Lower lobe of right lung (tissue), 2 donors: ENCODE data around the gene MPRIP. TPM values are rescaled to one million over a fixed set of nuclear protein-coding genes. Genes with fewer than 3 reads are reported as not detected.

ENCODE experiments used
- ATAC-seq, 2 donors: fragments of 200-7000 bp; cut with Tn5 transposase; one replicate each; pipeline ENCODE4 v1.9.1; 2020 to 2022; ENCODE audit warnings: mild to moderate bottlenecking in 2 of 2, moderate library complexity in 2 of 2
- DNase-seq: peaks from one replicate; pipeline ENCODE4 v3.0.0-alpha.2; 2020
- H3K27ac ChIP-seq: fragments of 200-600 bp; one replicate; pipeline ENCODE4 v1.8.0; 2022
- H3K27me3 ChIP-seq: fragments of 200-600 bp; one replicate; pipeline ENCODE4 v1.8.0; 2022; ENCODE audit warnings: low read depth
- H3K36me3 ChIP-seq: fragments of 200-600 bp; one replicate; pipeline ENCODE4 v1.8.0; 2022; ENCODE audit warnings: mild to moderate bottlenecking
- H3K4me1 ChIP-seq: fragments of 200-600 bp; one replicate; pipeline ENCODE4 v1.8.0; 2022
- H3K4me3 ChIP-seq: fragments of 200-600 bp; one replicate; pipeline ENCODE4 v1.8.0; 2022; ENCODE audit warnings: mild to moderate bottlenecking
- H3K9me3 ChIP-seq: fragments of 200-600 bp; one replicate; pipeline ENCODE4 v1.8.0; 2022
- intact Hi-C: fragments of 100-400 bp; cut with DNase I; formaldehyde crosslinking; loops from one replicate; pipeline ENCODE4 v1.11.0; 2022
- total RNA-seq: library from RNA; stranded (reverse); fragmentation: NEBNext Ultra II Directional; extraction: Animal tissue kit (Norgen Biotek cat#: 25700); gene quantifications from one replicate; pipeline ENCODE4 v1.2.1, GENCODE V29; 2021
- TF ChIP-seq, protein P1 (sequence below): fragments of 200-600 bp; IDR thresholded peaks from one replicate; pipeline ENCODE4 v1.8.0; 2022; ENCODE audit warnings: antibody characterized with exemption, mild to moderate bottlenecking
- donor health status: DM: no; HTN: yes; CAD: no; lungs with severe emphysema.

MPRIP gene
- total RNA-seq, 1 donor from 2014 or later, result 232 TPM

DNA sequence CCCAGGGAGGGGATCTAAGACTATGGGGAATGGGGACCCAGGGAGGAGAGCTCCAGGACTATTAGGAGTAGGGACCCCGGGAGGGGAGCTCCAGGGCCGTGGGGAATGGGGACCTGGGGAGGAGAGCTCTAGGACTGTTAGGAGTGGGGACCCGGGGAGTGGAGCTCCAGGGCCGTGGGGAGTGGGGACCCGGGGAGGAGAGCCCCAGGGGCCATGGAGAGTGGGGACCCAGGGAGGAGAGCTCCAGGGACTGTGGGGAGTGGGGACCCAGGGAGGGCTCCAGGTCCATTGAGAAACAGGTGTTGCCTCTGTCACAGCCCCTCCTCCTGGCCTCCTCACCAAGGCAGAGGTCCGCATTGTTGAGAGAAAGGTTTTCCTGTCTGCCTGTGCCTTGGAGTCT lies 16.0 kb downstream of the MPRIP start:
- TF ChIP-seq, protein P1, sequence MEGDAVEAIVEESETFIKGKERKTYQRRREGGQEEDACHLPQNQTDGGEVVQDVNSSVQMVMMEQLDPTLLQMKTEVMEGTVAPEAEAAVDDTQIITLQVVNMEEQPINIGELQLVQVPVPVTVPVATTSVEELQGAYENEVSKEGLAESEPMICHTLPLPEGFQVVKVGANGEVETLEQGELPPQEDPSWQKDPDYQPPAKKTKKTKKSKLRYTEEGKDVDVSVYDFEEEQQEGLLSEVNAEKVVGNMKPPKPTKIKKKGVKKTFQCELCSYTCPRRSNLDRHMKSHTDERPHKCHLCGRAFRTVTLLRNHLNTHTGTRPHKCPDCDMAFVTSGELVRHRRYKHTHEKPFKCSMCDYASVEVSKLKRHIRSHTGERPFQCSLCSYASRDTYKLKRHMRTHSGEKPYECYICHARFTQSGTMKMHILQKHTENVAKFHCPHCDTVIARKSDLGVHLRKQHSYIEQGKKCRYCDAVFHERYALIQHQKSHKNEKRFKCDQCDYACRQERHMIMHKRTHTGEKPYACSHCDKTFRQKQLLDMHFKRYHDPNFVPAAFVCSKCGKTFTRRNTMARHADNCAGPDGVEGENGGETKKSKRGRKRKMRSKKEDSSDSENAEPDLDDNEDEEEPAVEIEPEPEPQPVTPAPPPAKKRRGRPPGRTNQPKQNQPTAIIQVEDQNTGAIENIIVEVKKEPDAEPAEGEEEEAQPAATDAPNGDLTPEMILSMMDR, result no peak
- DNase-seq, result no peak
- Histone ChIP-seq H3K36me3 (peaks cover 23% of the 10 kb centered on the region), H3K4me3 (no peak overlapping the region), H3K27me3 (no peaks in the 10 kb centered on the region), H3K9me3 (no peaks in the 10 kb centered on the region), H3K27ac (no peak overlapping the region), H3K4me1 (peaks cover 64% of the 10 kb centered on the region)
- no peak for ATAC-seq
- intact Hi-C loops, result no loop called here

DNA sequence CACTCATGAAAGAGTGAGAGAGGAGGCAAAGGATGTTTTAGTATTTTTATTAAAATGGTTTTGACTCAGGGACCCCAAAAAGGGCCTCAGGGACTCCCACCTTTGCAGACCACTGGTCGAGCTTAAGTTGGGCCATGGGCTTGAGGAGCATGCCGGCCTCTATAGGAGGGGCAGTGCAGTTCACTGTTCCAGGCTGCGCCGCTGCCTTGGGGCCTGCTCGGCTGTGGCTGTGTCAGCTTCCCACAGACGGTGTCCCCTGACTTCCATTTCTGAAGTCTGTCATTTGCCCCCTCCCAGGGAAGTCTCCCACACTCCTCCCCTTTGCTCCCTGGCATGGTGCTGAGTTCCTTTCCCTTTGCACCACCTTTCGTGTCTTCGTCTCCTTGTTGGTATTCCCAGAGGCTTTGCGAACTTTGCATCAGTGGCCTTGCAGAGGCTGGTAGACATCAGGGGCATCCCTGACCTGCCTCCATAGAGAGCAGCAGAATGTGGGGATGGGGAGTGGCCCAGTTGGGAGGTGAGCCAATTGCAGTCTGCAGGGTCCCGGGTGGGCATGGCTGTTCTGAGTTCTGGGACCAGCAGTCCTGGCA lies 17.1 kb downstream of the MPRIP start:
- H3K36me3 ChIP-seq, result peaks cover 23% of the 10 kb centered on the region
- H3K4me3 ChIP-seq, result no peak overlapping the region
- H3K4me1 ChIP-seq, result peaks cover 65% of the 10 kb centered on the region
- H3K27me3 ChIP-seq, result no peaks in the 10 kb centered on the region
- intact Hi-C loops, result no loop called here
- no peaks in the 10 kb centered on the region for H3K9me3 ChIP-seq
- TF ChIP-seq, protein P1, result no peak
- no peak for DNase-seq
- H3K27ac ChIP-seq, result no peak overlapping the region
- ATAC-seq, result no peak

DNA sequence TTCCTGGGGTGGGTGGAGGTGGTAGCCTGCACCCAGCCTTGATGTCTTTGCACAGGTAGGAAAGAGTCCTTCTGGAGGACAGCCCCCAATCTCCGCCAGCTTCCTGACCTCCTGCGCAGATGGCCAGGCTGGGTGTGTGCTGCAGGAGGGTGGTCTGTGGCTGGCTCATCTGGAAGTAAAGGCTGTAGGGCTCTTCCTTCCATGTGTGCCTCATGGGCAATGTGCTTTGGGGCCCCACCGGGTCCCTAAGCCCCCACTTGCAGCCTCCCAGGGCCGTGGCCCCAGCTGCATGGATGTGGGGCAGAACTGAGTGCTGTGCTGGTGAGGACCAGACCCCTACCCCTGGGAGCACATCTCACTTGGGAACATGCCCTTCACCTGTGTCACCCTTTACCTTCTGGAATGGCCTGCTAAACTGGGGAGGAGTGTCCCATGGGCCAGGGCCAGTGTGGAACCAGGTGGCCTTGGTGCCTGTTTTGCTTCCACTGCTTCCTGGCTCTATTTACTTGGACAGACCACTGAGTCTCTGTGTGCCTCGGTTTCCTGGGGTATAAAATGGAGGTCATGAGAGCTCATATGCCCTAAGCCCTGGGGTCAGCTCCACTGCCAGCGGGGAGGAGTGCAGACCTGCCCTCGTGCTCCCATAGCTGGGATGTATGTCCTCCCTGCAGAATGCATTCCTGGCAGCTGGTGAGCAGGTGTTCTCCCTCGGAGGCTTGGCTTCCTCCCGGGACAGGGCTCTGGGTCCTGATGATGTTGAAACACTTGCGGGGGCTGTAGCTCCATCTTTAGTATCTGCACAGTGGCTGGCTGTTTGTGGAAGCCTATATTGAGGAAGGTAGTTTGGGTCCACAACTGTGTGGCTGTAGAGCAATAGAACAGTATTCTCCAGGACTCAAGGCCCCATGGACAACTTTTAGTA lies 18.0 kb downstream of the MPRIP start:
- DNase-seq (no peak), ATAC-seq (no peak)
- Histone ChIP-seq H3K27me3 (no peaks in the 10 kb centered on the region), H3K4me3 (no peak overlapping the region), H3K27ac (no peak overlapping the region), H3K9me3 (no peaks in the 10 kb centered on the region), H3K36me3 (peaks cover 17% of the 10 kb centered on the region), H3K4me1 (peaks cover 66% of the 10 kb centered on the region)
- TF ChIP-seq, protein P1, result no peak
- intact Hi-C loops, result no loop called here

DNA sequence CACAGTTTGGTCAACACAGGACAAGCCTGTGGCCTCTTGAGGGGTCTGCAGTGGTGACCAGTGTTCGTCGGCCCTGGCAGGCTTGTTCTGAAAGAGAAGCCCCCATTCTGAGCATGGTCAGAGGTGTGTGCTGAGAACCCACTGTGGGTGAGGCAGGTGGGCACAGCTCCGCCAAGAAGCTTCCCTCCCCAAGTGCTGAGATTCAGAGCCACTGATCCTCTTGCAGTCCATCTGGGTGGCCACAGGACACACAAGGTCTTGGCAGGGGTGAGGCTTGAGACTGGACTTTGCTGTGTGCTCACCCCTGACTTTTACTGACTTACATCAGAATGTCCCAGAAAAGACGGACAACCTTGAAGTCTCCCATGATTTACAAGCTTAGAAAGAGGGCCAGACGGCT lies 18.7 kb downstream of the MPRIP start:
- H3K9me3 ChIP-seq, result no peaks in the 10 kb centered on the region
- H3K27ac ChIP-seq, result no peak overlapping the region
- peaks cover 17% of the 10 kb centered on the region for H3K36me3 ChIP-seq
- H3K4me1 ChIP-seq, result peaks cover 66% of the 10 kb centered on the region
- intact Hi-C loops, result no loop called here
- H3K27me3 ChIP-seq, result no peaks in the 10 kb centered on the region
- TF ChIP-seq, protein P1, result no peak
- H3K4me3 ChIP-seq, result no peak overlapping the region
- ATAC-seq (no peak), DNase-seq (no peak)

DNA sequence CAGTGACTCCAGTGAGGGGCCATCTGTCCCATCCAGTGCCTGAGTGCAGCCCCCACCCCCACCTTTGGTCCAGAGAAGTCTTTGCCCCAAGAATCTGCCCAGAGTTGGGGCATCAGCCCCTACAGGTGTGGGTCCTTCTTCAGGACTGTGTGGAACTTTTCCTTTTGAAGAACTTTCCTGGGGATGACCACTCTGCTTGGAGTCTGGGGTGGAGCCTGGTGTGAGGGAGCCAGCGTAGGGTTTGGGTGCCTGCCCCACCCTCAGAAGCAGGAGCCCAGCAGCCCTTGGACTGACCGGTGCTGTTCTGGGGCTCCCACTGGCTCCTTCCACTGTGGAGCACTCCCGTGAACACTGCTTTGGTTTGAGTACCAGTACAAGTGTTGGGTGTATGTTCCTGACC lies 19.3 kb downstream of the MPRIP start:
- intact Hi-C loops, result no loop called here
- Histone ChIP-seq H3K36me3 (peaks cover 17% of the 10 kb centered on the region), H3K4me3 (no peak overlapping the region), H3K27me3 (no peaks in the 10 kb centered on the region), H3K9me3 (no peaks in the 10 kb centered on the region), H3K4me1 (peaks cover 64% of the 10 kb centered on the region), H3K27ac (no peak overlapping the region)
- ATAC-seq (no peak), DNase-seq (no peak)
- TF ChIP-seq, protein P1, result no peak
